ENCODE results near the gene FOXJ2.
"Not testable (repeated sequence)": the region's sequence is repeated elsewhere in the genome, so short reads cannot be mapped to it uniquely, and the experiment has no call there.

Gene FOXJ2

GRCh38 chr12:8089277-8089676 lies 56.8 kb downstream of the FOXJ2 start:
- in situ Hi-C loops (cut with HindIII; ENCODE audit: low pct_ligation_motif_present, low pct_unique_long_range_greater_than_20kb, low sequenced_read_pairs); DNase-seq: not testable (repeated sequence)

GRCh38 chr12:8089716-8090115 lies 57.2 kb downstream of the FOXJ2 start:
- in situ Hi-C loops (cut with HindIII; ENCODE audit: low pct_ligation_motif_present, low pct_unique_long_range_greater_than_20kb, low sequenced_read_pairs), result no loop called here
- DNase-seq, result no peak

- no peak for DNase-seq
- in situ Hi-C loops (cut with HindIII; ENCODE audit: low pct_ligation_motif_present, low pct_unique_long_range_greater_than_20kb, low sequenced_read_pairs), result no loop called here
These were observed 60.8 kb downstream of the FOXJ2 start for GRCh38 chr12:8093291-8093690.

GRCh38 chr12:8096281-8096915 lies 63.9 kb downstream of the FOXJ2 start:
- in situ Hi-C loops (cut with HindIII; ENCODE audit: low pct_ligation_motif_present, low pct_unique_long_range_greater_than_20kb, low sequenced_read_pairs), result no loop called here
- no peak for DNase-seq

- no peak for DNase-seq
- in situ Hi-C loops (cut with HindIII; ENCODE audit: low pct_ligation_motif_present, low pct_unique_long_range_greater_than_20kb, low sequenced_read_pairs), result no loop called here
These were observed 66.7 kb downstream of the FOXJ2 start for GRCh38 chr12:8099235-8099634.

All from ACHN (cell line).